Esophagus squamous epithelium (tissue), 5 donors: Measurements from ENCODE around the gene PLXNB1. TPM values are rescaled to one million over a fixed set of nuclear protein-coding genes. Genes with fewer than 3 reads are reported as not detected.

Experiments
- DNase-seq: peaks from one replicate; lab custom pipeline; 2025; lab: John Stamatoyannopoulos, UW
- H3K27ac ChIP-seq, 4 donors: fragments of 200-600 bp; sonication (generic); one replicate each; pipeline ENCODE4 v1.5.1; 2016 to 2019; ENCODE audit warnings: mild to moderate bottlenecking in 1 of 4
- H3K27me3 ChIP-seq, 4 donors: fragments of 200-600 bp; sonication (generic); 1 replicate in 3 of 4; 2 replicates in 1 of 4; pipeline versions ENCODE4 v1.5.1 to v1.6.0; 2017 to 2021; ENCODE audit warnings: antibody characterized with exemption in 1 of 4
- H3K36me3 ChIP-seq, 3 donors: fragments of 200-600 bp; sonication (generic); one replicate each; pipeline ENCODE4 v1.5.1; 2016 to 2019
- H3K4me1 ChIP-seq, 3 donors: fragments of 200-600 bp; sonication (generic); one replicate each; pipeline ENCODE4 v1.5.1; 2017 to 2019
- H3K4me3 ChIP-seq, 4 donors: fragments of 200-600 bp; sonication (generic); 1 replicate in 3 of 4; 2 replicates in 1 of 4; pipeline ENCODE4 v1.5.1; 2016 to 2019; ENCODE audit warnings: mild to moderate bottlenecking in 2 of 4, moderate library complexity in 1 of 4
- H3K9me3 ChIP-seq, 3 donors: fragments of 200-600 bp; sonication (generic); one replicate each; pipeline ENCODE4 v1.5.1; 2016 to 2019
- CTCF ChIP-seq, 6 experiments: fragments of 450-650 bp in 4 of 6; fragments of 200-600 bp in 2 of 6; sonication (generic) in 2 of 6; IDR thresholded peaks; one replicate each; pipeline ENCODE4 v1.5.1; 2016 to 2019; ENCODE audit warnings: antibody characterized with exemption in 6 of 6, mild to moderate bottlenecking in 4 of 6, moderate library complexity in 4 of 6
- POLR2A ChIP-seq, 4 donors: fragments of 450-650 bp; IDR thresholded peaks; one replicate each; pipeline ENCODE4 v1.6.1; 2017; ENCODE audit warnings: antibody characterized with exemption in 4 of 4, mild to moderate bottlenecking in 4 of 4, moderate library complexity in 3 of 4
- WGBS, 2 donors: methylation state at CpG; one replicate each; pipeline ENCODE4 v1.1.5; 2018; 5-methylcytosine and 5-hydroxymethylcytosine counted together
- intact Hi-C: fragments of 100-400 bp; cut with DNase I; formaldehyde crosslinking; loops from one replicate; pipeline ENCODE4 v1.15.0; 2022
- total RNA-seq, 4 donors: library from RNA; depleted of rRNA; stranded (reverse); fragments of >200 nt; gene quantifications; one replicate each; pipeline ENCODE4 v1.1.0, GENCODE V29; 2016
- donor health status: DM: yes; HTN: yes; CAD: no.

The PLXNB1 gene
- total RNA-seq, 4 donors from 2014 or later: 57.7 to 215 (median 128) TPM

GRCh38 chr3:48459773-48460516, 30.1 kb upstream of the PLXNB1 start:
- intact Hi-C loops: loop anchor here (5.0 kb wide), 1 partner anchor 92 kb away; no protein-coding TSS in a partner anchor
- peak overlapping the region in 1 of 4 donors; percentile 15 for H3K27ac ChIP-seq
- DNase-seq: no peak

GRCh38 chr3:48459331-48459730, 29.4 kb upstream of the PLXNB1 start:
- H3K27ac ChIP-seq: peak overlapping the region in 1 of 4 donors; percentile 15
- no peak overlapping the region for H3K4me3 ChIP-seq
- intact Hi-C loops: no loop called here
- WGBS, 2 donors: 33 to 44% methylated on average over 1 to 3 of the region's 3 CpGs
- no peaks in the 10 kb centered on the region for H3K9me3 ChIP-seq
- peaks cover 0 to 97% (median 40%) of the 10 kb centered on the region in 3 donors for H3K36me3 ChIP-seq
- no peaks in the 10 kb centered on the region for H3K27me3 ChIP-seq
- no peak for DNase-seq
- no peak for TF ChIP-seq POLR2A (IDR thresholded peaks at IDR 0.05)
- TF ChIP-seq CTCF (IDR thresholded peaks at IDR 0.05): no peak
- H3K4me1 ChIP-seq: peaks cover 0 to 9% (median 7%) of the 10 kb centered on the region in 3 donors

More at GRCh38 chr3:48459773-48460516, 30.1 kb upstream of the PLXNB1 start:
- TF ChIP-seq POLR2A (IDR thresholded peaks at IDR 0.05) (no peak), CTCF (IDR thresholded peaks at IDR 0.05) (no peak)
- Histone ChIP-seq H3K4me3 (no peak overlapping the region), H3K36me3 (peaks cover 0 to 97% (median 42%) of the 10 kb centered on the region in 3 donors), H3K9me3 (no peaks in the 10 kb centered on the region), H3K27me3 (no peaks in the 10 kb centered on the region), H3K4me1 (peaks cover 5 to 15% (median 10%) of the 10 kb centered on the region in 3 donors)
- WGBS, 2 donors: 57 to 58% methylated on average over 4 to 6 of the region's 7 CpGs

- no peak overlapping the region for H3K27ac ChIP-seq
- H3K4me3 ChIP-seq: no peak overlapping the region
- intact Hi-C loops: no loop called here
- no peaks in the 10 kb centered on the region for H3K9me3 ChIP-seq
- no peak for DNase-seq
- no peaks in the 10 kb centered on the region for H3K27me3 ChIP-seq
- H3K4me1 ChIP-seq: peaks cover 0 to 8% (median 7%) of the 10 kb centered on the region in 3 donors
- peaks cover 0 to 100% (median 35%) of the 10 kb centered on the region in 3 donors for H3K36me3 ChIP-seq
- WGBS, 2 donors: 100% methylated on average over 1 of the region's 1 CpG; no CpG with 5 or more reads in 1 of the 2 donors
- TF ChIP-seq CTCF (IDR thresholded peaks at IDR 0.05): no peak
- TF ChIP-seq POLR2A (IDR thresholded peaks at IDR 0.05): no peak
Observed at GRCh38 chr3:48456456-48456855, 26.6 kb upstream of the PLXNB1 start.

GRCh38 chr3:48451270-48451669, 21.4 kb upstream of the PLXNB1 start:
- no peak for TF ChIP-seq POLR2A (IDR thresholded peaks at IDR 0.05)
- TF ChIP-seq CTCF (IDR thresholded peaks at IDR 0.05): no peak
- H3K27ac ChIP-seq: no peak overlapping the region
- no peaks in the 10 kb centered on the region for H3K9me3 ChIP-seq
- DNase-seq: no peak
- intact Hi-C loops: no loop called here
- whole genome bisulfite sequencing, 2 donors: 86 to 100% methylated on average over 1 of the region's 1 CpG
- no peak overlapping the region for H3K4me3 ChIP-seq
- no peaks in the 10 kb centered on the region for H3K27me3 ChIP-seq
- peaks cover 10 to 25% (median 11%) of the 10 kb centered on the region in 3 donors for H3K4me1 ChIP-seq
- H3K36me3 ChIP-seq: peaks cover 0 to 59% (median 10%) of the 10 kb centered on the region in 3 donors
